ENCODE measurements around the gene MRPL30. TPM values are rescaled to one million over a fixed set of nuclear protein-coding genes. Genes with fewer than 3 reads are reported as not detected.
A peak's percentile ranks its signal among the peaks of the same experiment; 100 is the strongest.
"Not testable (repeated sequence)": the region's sequence is repeated elsewhere in the genome, so short reads cannot be mapped to it uniquely, and the experiment has no call there.

MRPL30 gene
- total RNA-seq, 1 donor from 2014 or later, result 38.0 TPM

DNA sequence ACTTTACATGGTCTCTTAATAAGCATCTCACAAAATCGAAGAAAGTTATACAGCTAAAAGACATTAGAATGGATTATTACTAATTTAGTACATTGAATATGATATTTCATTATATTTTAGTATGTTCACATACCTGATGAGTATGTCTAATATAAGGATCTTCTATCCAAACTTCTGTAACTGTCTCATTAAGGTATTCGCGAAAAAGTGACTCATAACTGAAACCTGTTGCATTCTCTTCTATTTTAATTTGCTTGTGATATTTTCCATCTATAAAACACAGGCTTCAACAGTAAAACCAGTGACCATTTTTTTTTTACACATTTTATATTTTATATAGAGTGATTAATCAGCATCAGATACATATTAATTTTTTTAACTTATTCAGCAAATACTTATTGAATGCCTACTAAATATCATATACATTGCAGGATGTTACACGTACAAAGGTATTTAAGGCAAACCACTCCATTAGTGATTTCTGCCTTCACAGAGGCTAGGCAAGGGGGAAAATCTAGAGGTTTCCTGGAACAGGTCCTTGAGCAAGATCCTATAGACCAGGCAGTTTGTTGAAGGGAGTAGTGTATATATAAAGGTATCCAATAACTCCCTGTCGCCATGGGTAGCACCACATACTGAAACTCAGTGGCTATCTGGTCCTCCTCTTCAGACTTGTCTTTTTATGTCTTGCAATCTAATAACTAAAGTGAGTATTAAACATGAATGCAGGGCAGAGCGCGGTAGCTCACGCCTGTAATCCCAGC, 9.4 kb upstream of the MRPL30 start:
- ATAC-seq (no peak), DNase-seq (no peak)
- intact Hi-C loops (cut with micrococcal nuclease), result no loop called here

DNA sequence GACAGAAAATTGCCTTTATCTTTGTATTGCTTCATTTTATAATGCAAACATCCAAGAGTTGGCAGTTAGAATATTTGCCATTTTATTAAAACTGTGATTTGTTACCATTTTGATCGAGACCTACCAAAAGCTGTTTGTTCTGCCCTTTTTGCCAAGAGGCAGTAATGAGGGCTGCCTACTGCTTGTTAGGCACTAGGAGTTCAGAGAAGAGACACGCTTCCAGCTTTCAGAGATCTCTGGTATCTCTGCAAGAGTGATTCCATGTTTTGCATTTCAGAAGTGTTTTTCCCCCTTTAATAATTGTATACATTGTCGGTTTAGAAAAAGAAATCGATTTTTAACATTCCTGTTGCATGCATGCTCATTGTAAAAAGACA, 628 bp downstream of the MRPL30 start:
- DNase-seq (no peak), ATAC-seq (no peak)
- intact Hi-C loops (cut with micrococcal nuclease), result no loop called here

DNA sequence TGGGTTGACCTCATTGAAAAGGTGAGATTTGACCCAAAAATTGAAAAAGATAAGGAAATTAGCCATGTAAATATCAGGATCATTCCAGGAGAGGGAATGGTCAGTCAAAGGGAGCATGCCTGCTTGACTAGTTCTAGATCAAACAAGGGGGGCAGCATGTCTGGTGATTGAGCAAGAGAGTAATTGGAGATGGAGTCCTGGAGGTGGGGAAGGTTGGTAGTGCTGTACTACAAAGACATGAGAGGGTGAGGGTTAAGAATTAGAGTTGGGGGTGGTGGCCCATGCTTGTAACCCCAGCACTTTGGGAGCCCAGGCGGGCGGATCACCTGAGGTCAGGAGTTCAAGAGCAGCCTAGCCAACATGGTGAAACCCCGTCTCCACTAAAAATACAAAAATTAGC, 2.0 kb downstream of the MRPL30 start:
- DNase-seq (no peak), ATAC-seq (no peak)
- intact Hi-C loops (cut with micrococcal nuclease), result no loop called here

DNA sequence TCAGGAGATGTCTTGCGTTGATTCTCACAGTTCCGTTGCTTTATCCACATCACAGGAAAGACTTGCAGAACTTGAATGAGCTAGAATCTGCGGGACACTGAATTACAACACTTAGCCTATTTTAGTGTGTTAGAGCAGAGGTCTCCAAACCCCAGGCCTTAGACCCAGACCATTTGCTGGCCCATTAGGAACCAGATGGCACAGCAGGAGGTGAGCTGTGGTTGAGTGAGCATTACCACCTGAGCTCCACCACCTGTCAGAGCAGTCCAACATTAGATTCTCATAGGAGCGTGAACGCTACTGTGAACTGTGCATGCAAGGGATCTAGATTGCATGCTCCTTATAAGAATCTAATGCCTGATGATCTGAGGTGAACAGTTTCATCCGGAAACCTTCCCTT, 3.8 kb downstream of the MRPL30 start:
- intact Hi-C loops (cut with micrococcal nuclease), result no loop called here
- ATAC-seq, result no peak
- DNase-seq, result no peak

DNA sequence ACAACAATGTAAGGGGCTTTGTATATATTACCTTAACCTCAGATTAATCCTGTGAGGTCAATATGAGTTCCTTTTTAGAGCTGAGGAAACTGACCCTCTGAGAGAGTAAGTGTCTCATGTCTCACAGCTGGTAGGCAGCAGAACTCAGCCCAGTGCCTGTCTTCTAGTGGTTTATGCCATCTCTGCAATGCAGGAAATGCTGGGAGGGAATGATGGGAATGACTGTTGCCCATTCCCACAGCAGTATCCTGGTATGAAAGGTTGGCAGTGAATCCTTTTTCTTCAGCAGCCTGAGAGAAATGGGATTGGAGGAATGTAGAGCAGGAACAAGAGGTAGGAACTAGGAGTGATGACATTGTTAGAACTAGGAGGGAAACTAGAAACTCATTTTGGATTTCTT, 6.0 kb downstream of the MRPL30 start:
- intact Hi-C loops (cut with micrococcal nuclease), result no loop called here
- ATAC-seq, result no peak
- no peak for DNase-seq

DNA sequence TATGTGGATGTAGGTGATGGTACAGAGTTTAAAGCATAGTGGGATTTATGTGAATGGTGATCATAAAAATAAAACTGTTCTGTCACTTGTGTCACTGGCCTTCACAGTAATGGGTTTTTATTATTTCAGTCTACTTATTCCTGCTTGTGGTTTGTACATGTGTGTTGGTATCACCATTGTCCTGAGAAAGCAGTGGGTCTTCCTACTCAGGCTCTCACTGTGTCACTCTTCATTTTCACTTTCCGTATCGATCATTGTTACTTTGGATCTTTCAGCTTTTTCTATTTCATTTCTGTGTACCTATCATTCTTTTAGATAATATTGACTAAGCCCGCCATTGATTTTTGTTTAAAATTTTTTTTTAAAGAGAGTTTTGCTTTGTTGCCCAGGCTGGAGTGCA, 7.4 kb downstream of the MRPL30 start:
- intact Hi-C loops (cut with micrococcal nuclease), result no loop called here
- ATAC-seq (no peak), DNase-seq (no peak)

DNA sequence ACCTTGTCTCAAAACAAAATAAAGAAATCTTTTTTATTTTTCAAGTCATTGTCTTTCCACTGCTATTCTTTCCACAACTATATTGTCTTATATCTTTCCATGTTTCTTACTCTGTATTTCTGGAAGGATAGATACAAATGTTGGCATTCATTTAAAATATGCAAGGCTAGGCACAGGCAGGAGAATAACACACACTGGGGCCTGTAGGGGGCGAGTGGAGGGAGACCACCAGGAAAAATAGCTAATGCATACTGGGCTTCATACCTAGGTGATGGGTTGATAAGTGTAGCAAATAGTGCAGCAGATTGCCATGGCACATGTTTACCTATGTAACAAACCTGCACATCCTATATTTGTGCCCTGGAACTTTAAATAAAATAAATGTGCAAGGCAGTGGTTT, 9.6 kb downstream of the MRPL30 start:
- ATAC-seq, result no peak
- no peak for DNase-seq
- intact Hi-C loops (cut with micrococcal nuclease), result no loop called here

DNA sequence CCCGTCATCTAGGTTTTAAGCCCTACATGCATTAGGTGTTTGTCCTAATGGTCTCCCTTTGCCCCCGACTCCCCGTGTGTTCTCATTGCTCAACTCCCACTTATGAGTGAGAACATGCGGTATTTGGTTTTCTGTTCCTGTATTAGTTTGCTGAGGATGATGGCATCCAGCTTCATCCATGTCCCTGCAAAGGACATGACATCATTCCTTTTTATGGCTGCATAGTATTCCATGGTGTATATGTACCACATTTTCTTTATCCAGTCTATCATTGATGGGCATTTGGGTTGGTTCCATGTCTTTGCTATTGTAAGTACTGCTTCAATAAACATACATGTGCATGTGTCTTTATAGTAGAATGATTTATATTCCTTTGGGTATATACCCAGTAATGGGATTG, 11.4 kb downstream of the MRPL30 start:
- ATAC-seq; intact Hi-C loops (cut with micrococcal nuclease); DNase-seq: not testable (repeated sequence)

DNA sequence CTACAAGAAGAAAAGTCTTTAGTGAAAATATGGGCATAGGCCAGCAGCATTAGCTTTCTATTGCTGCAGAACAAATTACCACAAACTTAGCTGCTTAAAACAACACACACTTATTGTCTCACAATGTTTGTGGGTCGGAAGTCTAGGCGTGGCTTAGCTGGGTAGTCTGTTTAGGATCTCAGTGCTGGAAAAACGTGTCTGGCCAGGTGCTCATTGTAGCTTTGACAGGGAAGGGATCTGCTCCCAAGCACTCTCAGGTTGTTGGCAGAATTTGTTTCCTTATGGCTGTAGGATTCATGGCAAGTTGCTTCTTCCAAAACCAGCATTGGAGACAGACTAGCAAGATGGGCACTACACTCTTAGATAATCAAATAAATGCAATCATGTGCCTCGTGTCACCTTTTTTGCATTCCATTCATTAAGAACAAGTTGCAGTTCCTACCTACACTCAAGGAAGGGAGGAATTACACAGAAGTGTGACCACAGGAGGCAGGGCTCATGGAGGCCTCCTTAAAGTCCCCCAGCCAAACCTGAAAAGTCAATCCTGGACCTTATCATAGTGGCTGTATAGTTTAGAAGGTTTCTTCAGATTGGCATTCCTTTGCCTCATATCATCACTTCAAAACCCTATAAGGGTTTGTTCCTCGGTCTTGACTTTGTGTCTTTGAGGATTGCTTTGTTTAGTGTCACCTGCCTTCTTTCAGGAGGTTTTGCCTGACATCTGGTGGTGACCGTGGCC, 17.3 kb downstream of the MRPL30 start:
- DNase-seq (no peak), ATAC-seq (no peak)
- intact Hi-C loops (cut with micrococcal nuclease), result no loop called here

DNA sequence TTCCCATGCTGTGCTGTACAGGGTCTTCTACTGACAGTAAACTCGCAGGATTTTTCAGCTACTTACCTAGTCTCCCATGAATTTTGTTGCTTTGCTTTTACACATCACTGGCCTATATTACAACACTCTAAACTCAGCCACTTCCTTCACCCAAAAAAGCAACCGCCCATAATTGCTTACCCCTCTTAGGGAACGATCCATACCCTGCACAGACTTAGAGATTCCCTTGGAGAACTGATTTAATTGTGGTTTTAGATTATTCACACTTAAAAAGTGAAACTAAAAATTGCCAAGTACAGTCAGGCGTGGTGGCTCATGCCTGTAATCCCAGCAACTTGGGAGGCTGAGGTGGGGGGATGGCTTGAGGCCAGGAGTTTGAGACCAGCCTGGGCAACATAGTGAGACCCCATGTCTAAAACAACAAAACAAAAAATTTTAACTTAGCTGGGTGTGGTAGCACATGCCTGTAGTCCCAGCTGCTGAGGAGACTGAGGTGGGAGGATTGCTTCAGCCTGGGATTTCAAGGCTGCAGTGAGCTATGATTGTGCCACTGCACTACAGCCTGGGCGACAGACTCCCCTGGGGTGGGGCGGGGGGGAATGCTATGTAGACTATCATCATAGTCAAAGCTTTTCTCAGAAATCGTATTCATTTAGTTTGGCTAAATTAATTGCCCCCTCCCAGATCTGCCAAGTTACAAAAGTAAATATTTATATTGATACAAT, 19.3 kb downstream of the MRPL30 start:
- intact Hi-C loops (cut with micrococcal nuclease), result no loop called here
- ATAC-seq (no peak), DNase-seq (no peak)

DNA sequence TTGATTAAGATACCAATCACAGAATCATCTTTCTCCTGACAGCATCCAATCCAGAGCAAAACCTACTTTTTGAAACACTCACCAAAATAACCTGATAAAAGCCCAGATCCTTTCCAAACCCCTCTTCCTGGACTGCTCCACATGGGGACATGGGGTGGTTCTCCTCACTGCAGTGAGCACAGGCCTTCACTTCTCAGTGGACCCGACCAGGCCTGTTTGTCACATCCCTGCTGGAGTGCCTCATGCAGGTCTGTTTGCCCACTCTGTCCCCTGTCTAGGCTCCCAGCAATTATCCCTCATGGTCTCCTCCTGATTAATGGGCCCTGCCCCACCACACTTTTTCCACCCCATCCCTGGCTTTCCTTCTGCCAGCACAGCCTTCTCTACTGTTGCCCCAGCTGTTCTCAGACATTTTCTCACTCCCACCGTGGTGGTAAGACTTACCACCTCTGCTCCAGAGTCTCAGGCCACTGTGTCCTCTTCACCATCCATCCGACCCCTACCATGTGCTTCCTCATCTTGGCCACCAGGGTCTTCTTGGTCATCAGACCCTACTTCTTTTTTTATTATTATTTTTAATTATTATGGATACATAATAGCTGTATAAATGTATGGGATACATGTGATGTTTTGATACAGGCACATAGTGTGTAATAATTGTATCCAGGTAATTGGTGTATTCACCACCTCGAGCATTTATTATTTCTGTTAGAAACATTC, 21.1 kb downstream of the MRPL30 start:
- no peak for DNase-seq
- no peak for ATAC-seq
- intact Hi-C loops (cut with micrococcal nuclease), result no loop called here

DNA sequence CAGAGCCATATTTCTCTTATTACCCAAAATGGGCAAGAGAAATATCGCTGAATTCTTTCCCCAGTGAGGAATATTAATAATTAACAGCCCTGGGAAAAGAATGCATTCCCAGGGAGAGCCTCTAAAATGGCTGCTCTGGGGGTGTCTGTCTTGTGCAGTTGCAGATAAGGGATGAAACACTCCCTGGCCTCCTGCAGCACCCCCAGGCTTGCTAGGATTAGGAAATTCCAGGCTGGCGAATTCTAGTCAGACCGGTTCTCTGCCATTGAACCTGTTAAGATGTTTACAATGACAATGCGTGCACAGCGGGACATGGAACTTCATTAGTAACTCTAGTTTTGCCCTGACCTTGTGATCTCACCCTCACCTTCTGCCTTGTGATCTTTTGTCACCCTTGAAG, 24.5 kb downstream of the MRPL30 start:
- intact Hi-C loops (cut with micrococcal nuclease), result no loop called here

DNA sequence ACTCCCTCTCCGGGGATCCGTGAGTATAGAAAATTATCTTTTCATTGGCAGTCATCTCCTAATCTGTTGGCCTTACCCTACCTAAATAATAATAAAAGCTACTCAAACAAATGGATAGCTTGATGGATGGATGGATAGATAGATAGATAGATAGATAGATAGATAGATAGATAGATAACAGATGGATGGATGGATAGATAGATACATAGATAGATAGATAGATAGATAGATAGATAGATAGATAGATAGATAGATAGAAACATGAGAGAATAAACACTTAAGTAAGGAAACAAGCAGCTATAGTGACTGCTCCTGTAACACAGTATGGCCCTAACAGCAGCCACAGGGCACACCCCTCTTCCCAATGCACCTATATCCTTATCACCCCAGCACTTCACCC, 35.1 kb downstream of the MRPL30 start:
- intact Hi-C loops (cut with micrococcal nuclease), result no loop called here
- ATAC-seq (no peak), DNase-seq (no peak)

More for the DNA sequence above, 24.5 kb downstream of the MRPL30 start:
- ATAC-seq (no peak), DNase-seq (no peak)

DNA sequence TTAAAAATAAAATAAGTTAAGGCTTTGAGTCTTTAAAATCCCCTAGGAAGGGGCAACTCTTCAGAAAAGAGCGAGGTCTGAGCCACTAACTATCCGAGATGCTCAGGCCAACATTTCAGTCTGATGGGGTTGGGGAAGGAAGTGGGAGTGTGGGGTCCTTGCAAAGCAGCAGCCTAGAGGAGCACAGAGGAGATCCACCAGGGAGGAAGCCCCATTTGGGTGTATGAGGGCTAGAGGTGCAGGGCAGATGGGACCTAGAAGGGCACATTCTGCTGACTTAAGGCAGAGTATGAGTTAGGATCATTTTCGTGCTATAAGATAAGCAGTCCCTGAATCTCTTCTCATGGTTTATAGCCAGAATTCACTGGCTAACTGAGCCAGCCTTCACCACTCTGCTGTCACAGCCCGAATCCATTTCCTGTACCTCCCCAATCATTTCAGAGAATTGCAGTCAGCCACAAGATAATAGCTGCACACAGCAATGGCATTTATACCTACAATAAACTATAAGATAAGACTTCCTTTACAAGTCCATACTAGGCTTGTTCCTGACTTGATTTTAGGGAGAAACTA, 37.0 kb downstream of the MRPL30 start:
- intact Hi-C loops (cut with micrococcal nuclease), result no loop called here
- no peak for DNase-seq
- no peak for ATAC-seq

DNA sequence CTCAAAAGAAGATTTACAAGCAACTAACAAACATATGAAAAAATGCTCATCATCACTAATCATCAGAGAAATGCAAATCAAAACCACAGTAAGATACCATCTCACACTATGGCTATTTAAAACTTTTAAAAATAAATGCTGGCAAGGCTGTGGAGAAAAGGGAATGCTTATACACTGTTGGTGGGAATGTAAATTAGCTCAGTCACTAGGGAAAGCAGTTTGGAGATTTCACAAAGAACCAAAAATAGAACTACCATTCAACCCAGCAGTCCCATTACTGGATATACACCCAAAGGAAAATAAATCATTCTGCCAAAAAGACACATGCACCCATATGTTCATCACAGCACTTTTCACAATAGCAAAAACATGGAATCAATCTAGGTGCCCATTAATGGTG, 52.2 kb downstream of the MRPL30 start:
- ATAC-seq; intact Hi-C loops (cut with micrococcal nuclease); DNase-seq: not testable (repeated sequence)

DNA sequence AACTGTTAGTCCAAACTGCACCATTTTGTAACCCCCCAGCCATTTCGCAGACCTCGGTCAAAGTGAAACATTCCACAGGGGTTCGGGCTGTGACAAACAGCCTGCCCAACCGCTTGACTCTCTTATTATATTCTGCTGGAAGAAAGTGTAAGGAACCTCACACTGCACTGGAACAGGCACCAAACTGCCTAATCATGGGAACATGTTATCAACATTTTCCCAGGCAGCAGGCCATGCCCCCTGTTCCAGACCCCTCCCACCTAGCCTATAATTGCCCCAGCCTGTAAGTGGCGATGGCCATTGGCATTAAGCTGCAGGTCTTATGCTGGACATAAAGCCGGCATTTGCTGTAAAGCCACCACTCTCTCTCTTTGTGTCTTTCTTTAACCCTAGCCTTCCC, 57.6 kb downstream of the MRPL30 start:
- intact Hi-C loops (cut with micrococcal nuclease), result no loop called here
- ATAC-seq (peak; percentile 96), DNase-seq (peak; percentile 32)

DNA sequence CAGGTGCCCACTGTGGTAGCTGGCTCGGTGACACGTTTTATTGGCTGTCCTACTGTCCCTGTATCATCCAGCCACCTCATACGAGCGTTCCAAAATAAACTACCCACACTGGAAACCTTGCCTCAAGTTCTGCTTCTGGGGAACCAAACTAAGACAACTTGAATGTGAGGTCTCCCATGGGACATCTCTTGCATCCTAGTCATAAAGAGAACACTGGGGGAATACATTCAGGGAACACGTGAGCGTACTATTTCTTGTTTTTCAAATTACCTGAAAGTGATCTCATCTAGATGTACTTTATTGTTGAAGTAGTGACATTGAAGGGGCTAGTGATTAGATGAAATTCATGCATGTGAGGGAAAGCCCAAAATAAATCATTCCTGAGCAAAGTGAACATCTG, 59.4 kb downstream of the MRPL30 start:
- intact Hi-C loops (cut with micrococcal nuclease), result no loop called here
- no peak for DNase-seq
- ATAC-seq, result no peak

DNA sequence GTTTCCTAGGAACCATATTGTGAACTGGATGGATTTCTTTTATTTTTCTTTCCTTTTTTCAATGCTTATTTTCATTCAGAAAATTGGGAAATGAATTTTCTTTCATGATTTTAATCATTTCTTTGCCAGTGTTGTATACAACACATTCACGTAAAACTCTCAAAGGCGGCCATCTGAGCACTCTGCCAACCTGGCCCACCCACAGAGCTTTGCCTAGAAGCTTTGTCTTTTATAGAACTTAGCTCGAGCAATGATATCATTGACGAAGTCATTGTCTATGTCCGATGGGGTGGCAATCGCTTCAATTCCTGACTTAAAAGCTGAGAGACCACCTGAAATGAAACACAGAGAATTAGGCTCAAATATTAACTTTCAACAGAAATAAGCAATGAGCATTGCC, 61.2 kb downstream of the MRPL30 start:
- DNase-seq (no peak), ATAC-seq (no peak)
- intact Hi-C loops (cut with micrococcal nuclease), result no loop called here

All from left ventricle myocardium superior (tissue), 1 donor.